ENCODE measurements around the gene RAD21L1. TPM values are rescaled to one million over a fixed set of nuclear protein-coding genes. Genes with fewer than 3 reads are reported as not detected.

Gene RAD21L1
- total and polyA plus RNA-seq, 2 experiments from 2014 or later = not detected

- no peak for DNase-seq (ENCODE audit: low spot score)
- Histone ChIP-seq H3K4me2 (no peak overlapping the region), H3K36me3 (replicated peaks; ENCODE audit: insufficient read depth, low read depth) (no peaks in the 10 kb centered on the region), H3K9me2 (replicated peaks; ENCODE audit: insufficient read depth) (no peaks in the 10 kb centered on the region), H3K9me3 (ENCODE audit: low read depth) (no peaks in the 10 kb centered on the region), H3K4me1 (ENCODE audit: insufficient read depth) (no peaks in the 10 kb centered on the region), H3K4me3 (no peak overlapping the region), H3K27ac (no peak overlapping the region), H3K79me2 (no peaks in the 10 kb centered on the region), H2AFZ (no peak overlapping the region), H4K20me1 (ENCODE audit: insufficient read depth, poor library complexity, severe bottlenecking) (no peaks in the 10 kb centered on the region), H3K27me3 (no peaks in the 10 kb centered on the region)
- WGBS (ENCODE audit: low lambda C conversion rate, missing lambda C conversion rate) = 59% methylated on average over 5 of the region's 5 CpGs
- no peak for TF ChIP-seq EZH2phosphoT487 (IDR thresholded peaks at IDR 0.05; ENCODE audit: low read depth, severe bottlenecking, unreplicated experiment)
- TF ChIP-seq EZH2 (IDR thresholded peaks at IDR 0.05; ENCODE audit: borderline replicate concordance) = no peak
- no peak for TF ChIP-seq CTCF (IDR thresholded peaks at IDR 0.05; ENCODE audit: poor library complexity)
Measured at GRCh38 chr20:1203630-1204029, 22.2 kb upstream of the RAD21L1 start.

GRCh38 chr20:1204113-1204512 lies 21.7 kb upstream of the RAD21L1 start:
- Histone ChIP-seq H4K20me1 (ENCODE audit: insufficient read depth, poor library complexity, severe bottlenecking) (no peaks in the 10 kb centered on the region), H3K79me2 (no peaks in the 10 kb centered on the region), H3K36me3 (replicated peaks; ENCODE audit: insufficient read depth, low read depth) (no peaks in the 10 kb centered on the region), H3K4me2 (no peak overlapping the region), H3K27ac (no peak overlapping the region), H3K4me1 (ENCODE audit: insufficient read depth) (no peaks in the 10 kb centered on the region), H3K27me3 (no peaks in the 10 kb centered on the region), H3K4me3 (no peak overlapping the region), H3K9me2 (replicated peaks; ENCODE audit: insufficient read depth) (no peaks in the 10 kb centered on the region), H3K9me3 (ENCODE audit: low read depth) (no peaks in the 10 kb centered on the region), H2AFZ (no peak overlapping the region)
- 87% methylated on average over 5 of the region's 5 CpGs for WGBS (ENCODE audit: low lambda C conversion rate, missing lambda C conversion rate)
- DNase-seq (ENCODE audit: low spot score) = no peak
- no peak for TF ChIP-seq EZH2 (IDR thresholded peaks at IDR 0.05; ENCODE audit: borderline replicate concordance)
- TF ChIP-seq CTCF (IDR thresholded peaks at IDR 0.05; ENCODE audit: poor library complexity) = no peak
- no peak for TF ChIP-seq EZH2phosphoT487 (IDR thresholded peaks at IDR 0.05; ENCODE audit: low read depth, severe bottlenecking, unreplicated experiment)

GRCh38 chr20:1204576-1204975 lies 21.3 kb upstream of the RAD21L1 start:
- H3K27ac ChIP-seq = no peak overlapping the region
- no peaks in the 10 kb centered on the region for H3K4me1 ChIP-seq (ENCODE audit: insufficient read depth)
- no peaks in the 10 kb centered on the region for H4K20me1 ChIP-seq (ENCODE audit: insufficient read depth, poor library complexity, severe bottlenecking)
- no peaks in the 10 kb centered on the region for H3K9me2 ChIP-seq (replicated peaks; ENCODE audit: insufficient read depth)
- H3K79me2 ChIP-seq = no peaks in the 10 kb centered on the region
- H3K9me3 ChIP-seq (ENCODE audit: low read depth) = no peaks in the 10 kb centered on the region
- H3K27me3 ChIP-seq = no peaks in the 10 kb centered on the region
- H3K36me3 ChIP-seq (replicated peaks; ENCODE audit: insufficient read depth, low read depth) = no peaks in the 10 kb centered on the region
- no peak overlapping the region for H2AFZ ChIP-seq
- no peak overlapping the region for H3K4me2 ChIP-seq
- H3K4me3 ChIP-seq = no peak overlapping the region
- WGBS (ENCODE audit: low lambda C conversion rate, missing lambda C conversion rate) = 96% methylated on average over 2 of the region's 2 CpGs
- TF ChIP-seq CTCF (IDR thresholded peaks at IDR 0.05; ENCODE audit: poor library complexity) (no peak), EZH2 (IDR thresholded peaks at IDR 0.05; ENCODE audit: borderline replicate concordance) (no peak), EZH2phosphoT487 (IDR thresholded peaks at IDR 0.05; ENCODE audit: low read depth, severe bottlenecking, unreplicated experiment) (no peak)
- DNase-seq (ENCODE audit: low spot score) = no peak

GRCh38 chr20:1205802-1206201 lies 20.0 kb upstream of the RAD21L1 start:
- DNase-seq (ENCODE audit: low spot score) = no peak

More at GRCh38 chr20:1205802-1206201, 20.0 kb upstream of the RAD21L1 start:
- Histone ChIP-seq H3K79me2 (no peaks in the 10 kb centered on the region), H3K4me2 (no peak overlapping the region), H3K9me2 (replicated peaks; ENCODE audit: insufficient read depth) (no peaks in the 10 kb centered on the region), H2AFZ (no peak overlapping the region), H3K4me3 (no peak overlapping the region), H3K27ac (no peak overlapping the region), H3K9me3 (ENCODE audit: low read depth) (no peaks in the 10 kb centered on the region), H3K27me3 (no peaks in the 10 kb centered on the region), H3K36me3 (replicated peaks; ENCODE audit: insufficient read depth, low read depth) (no peaks in the 10 kb centered on the region), H3K4me1 (ENCODE audit: insufficient read depth) (no peaks in the 10 kb centered on the region), H4K20me1 (ENCODE audit: insufficient read depth, poor library complexity, severe bottlenecking) (no peaks in the 10 kb centered on the region)
- no peak for TF ChIP-seq EZH2phosphoT487 (IDR thresholded peaks at IDR 0.05; ENCODE audit: low read depth, severe bottlenecking, unreplicated experiment)
- WGBS (ENCODE audit: low lambda C conversion rate, missing lambda C conversion rate) = 96% methylated on average over 8 of the region's 8 CpGs
